HepG2 (cell line): Measurements from ENCODE around the gene AP4M1. TPM values are rescaled to one million over a fixed set of nuclear protein-coding genes. Genes with fewer than 3 reads are reported as not detected.
A peak's percentile ranks its signal among the peaks of the same experiment; 100 is the strongest.

Experiments used
- ATF5 ChIP-seq: sonication (generic); formaldehyde crosslinking; IDR thresholded peaks from 2 replicates; pipeline ENCODE4 v1.4.0; 2020; ENCODE audit warnings: mild to moderate bottlenecking, low read depth, missing genetic modification reagents
- CSRNP1 ChIP-seq: sonication (generic); formaldehyde crosslinking; IDR thresholded peaks from 2 replicates; pipeline ENCODE4 v1.8.1; 2023; ENCODE audit warnings: mild to moderate bottlenecking, missing genetic modification reagents
- GRHL1 ChIP-seq: sonication (generic); formaldehyde crosslinking; conservative IDR thresholded peaks from 2 replicates; pipeline ENCODE4 v1.8.0; 2022; ENCODE audit warnings: missing genetic modification reagents
- MTA1 ChIP-seq: sonication (generic); formaldehyde crosslinking; IDR thresholded peaks from 2 replicates; pipeline ENCODE4 v1.4.0; 2020; ENCODE audit warnings: missing genetic modification reagents, mild to moderate bottlenecking, borderline replicate concordance
- SMAD3 ChIP-seq: sonication (generic); formaldehyde crosslinking; IDR thresholded peaks from 2 replicates; pipeline ENCODE4 v1.4.0; 2020; ENCODE audit warnings: missing genetic modification reagents
- SP2 ChIP-seq: sonication (generic); formaldehyde crosslinking; IDR thresholded peaks from 2 replicates; pipeline ENCODE4 v1.5.1; 2020; ENCODE audit warnings: mild to moderate bottlenecking, missing genetic modification reagents
- TERF1 ChIP-seq: sonication (generic); formaldehyde crosslinking; IDR thresholded peaks from 2 replicates; pipeline ENCODE4 v1.8.0; 2022; ENCODE audit warnings: mild to moderate bottlenecking, missing genetic modification reagents, moderate library complexity
- TOPORS ChIP-seq: sonication (generic); formaldehyde crosslinking; IDR thresholded peaks from 2 replicates; pipeline ENCODE4 v1.8.0; 2023; ENCODE audit warnings: mild to moderate bottlenecking, missing genetic modification reagents
- ZKSCAN8 ChIP-seq: IDR thresholded peaks from 2 replicates; pipeline ENCODE4 v1.6.1; 2016; ENCODE audit warnings: borderline replicate concordance, missing genetic modification reagents, missing compliant biosample characterization
- ZNF274 ChIP-seq: sonication (generic); formaldehyde crosslinking; IDR thresholded peaks from 2 replicates; pipeline ENCODE4 v1.5.1; 2020; ENCODE audit warnings: mild to moderate bottlenecking, missing genetic modification reagents
- ZNF281 ChIP-seq: sonication (generic); formaldehyde crosslinking; IDR thresholded peaks from 2 replicates; pipeline ENCODE4 v1.4.0; 2020; ENCODE audit warnings: missing genetic modification reagents, borderline replicate concordance
- ZNF296 ChIP-seq: sonication (generic); formaldehyde crosslinking; conservative IDR thresholded peaks from 2 replicates; pipeline ENCODE4 v1.5.0; 2020; ENCODE audit warnings: mild to moderate bottlenecking, missing genetic modification reagents
- ZNF431 ChIP-seq: sonication (generic); formaldehyde crosslinking; IDR thresholded peaks from 2 replicates; pipeline ENCODE4 v1.9.0; 2022; ENCODE audit warnings: missing genetic modification reagents, low read depth, mild to moderate bottlenecking, borderline replicate concordance
- ZNF672 ChIP-seq: sonication (generic); formaldehyde crosslinking; IDR thresholded peaks from 2 replicates; pipeline ENCODE4 v1.8.1; 2022; ENCODE audit warnings: missing genetic modification reagents
- ZNF704 ChIP-seq: sonication (generic); formaldehyde crosslinking; IDR thresholded peaks from 2 replicates; pipeline ENCODE4 v1.8.1; 2023; ENCODE audit warnings: mild to moderate bottlenecking, inconsistent platforms, moderate library complexity, missing genetic modification reagents, borderline replicate concordance
- ZNF773 ChIP-seq: sonication (generic); formaldehyde crosslinking; IDR thresholded peaks from 2 replicates; pipeline ENCODE4 v1.4.0; 2020; ENCODE audit warnings: missing genetic modification reagents, borderline replicate concordance
- polyA plus RNA-seq, 8 experiments: library from polyadenylated mRNA; depleted of rRNA in 3 of 8; stranded (reverse) in 7 of 8; unstranded in 1 of 8; fragments of >200 nt; fragmentation: Illumina TruSeq in 4 of 8; extraction: Trizol in 4 of 8; gene quantifications; 2 replicates each; pipeline versions ENCODE4 v1.2.1 to v1.2.3, GENCODE V29; 2011 to 2016; ENCODE audit warnings: low read depth in 4 of 8, missing spikeins in 1 of 8, mixed read lengths in 1 of 8; ENCODE audit not compliant: insufficient read depth in 1 of 8
- total RNA-seq, 5 experiments: library from RNA; depleted of rRNA; stranded (reverse); fragments of >200 nt; fragmentation: Illumina TruSeq; extraction: Trizol; gene quantifications; 2 replicates each; pipeline ENCODE4 v1.2.3, GENCODE V29; 2016; ENCODE audit warnings: low read depth in 1 of 5

The AP4M1 gene
- total and polyA plus RNA-seq, 2 of the 13 experiments (the other 11 are each of a cell fraction or from before 2014, with no cell fraction given), result 6.3 to 9.7 TPM

GRCh38 chr7:100101016-100101862, at the start of gene AP4M1, which contains the start of gene MCM7 (continued):
- TF ChIP-seq ATF5 (CRISPR knock-in tag) (no peak), MTA1 (CRISPR knock-in tag) (no peak), CSRNP1 (CRISPR knock-in tag) (peak; percentile 79), ZNF274 (peak; percentile 81), SMAD3 (CRISPR knock-in tag) (no peak), ZNF296 (no peak), ZNF672 (CRISPR knock-in tag) (no peak), TOPORS (CRISPR knock-in tag) (peak; percentile 70; the same call in 1 of the 2 replicates), TERF1 (no peak), GRHL1 (CRISPR knock-in tag) (no peak), ZNF281 (CRISPR knock-in tag) (no peak), ZKSCAN8 (CRISPR knock-in tag) (no peak), ZNF773 (CRISPR knock-in tag) (no peak), ZNF704 (no peak; the same call in 1 of the 2 replicates), ZNF431 (no peak; the same call in 1 of the 2 replicates), SP2 (CRISPR knock-in tag) (peak; percentile 90)
